ENCODE results near the gene TBCC.

DNA sequence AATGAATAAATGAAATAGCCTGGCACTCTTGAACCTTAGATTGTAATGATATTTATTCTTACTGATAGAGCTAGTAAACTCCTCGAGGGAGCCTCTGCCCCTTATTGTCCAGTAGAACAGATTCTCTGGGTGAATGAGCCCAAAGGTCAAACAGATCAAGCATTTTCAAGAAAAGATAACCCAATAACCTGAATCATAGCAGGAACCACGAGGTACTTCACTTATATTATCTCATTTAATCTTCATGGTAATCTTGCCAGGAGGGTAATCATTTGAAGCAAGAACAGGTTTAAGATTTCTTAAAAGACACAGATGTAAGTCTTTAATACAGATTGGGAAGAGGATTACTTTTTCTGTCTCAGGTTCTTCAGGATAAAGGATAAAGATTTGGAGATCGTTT, 17.0 kb upstream of the TBCC start:
- no peak for TF ChIP-seq POLR2A (IDR thresholded peaks at IDR 0.05)
- TF ChIP-seq CTCF (IDR thresholded peaks at IDR 0.05): no peak

Measured in heart left ventricle (tissue), 13 donors.